ENCODE measurements around the gene CXCL17.

Gene CXCL17

DNA sequence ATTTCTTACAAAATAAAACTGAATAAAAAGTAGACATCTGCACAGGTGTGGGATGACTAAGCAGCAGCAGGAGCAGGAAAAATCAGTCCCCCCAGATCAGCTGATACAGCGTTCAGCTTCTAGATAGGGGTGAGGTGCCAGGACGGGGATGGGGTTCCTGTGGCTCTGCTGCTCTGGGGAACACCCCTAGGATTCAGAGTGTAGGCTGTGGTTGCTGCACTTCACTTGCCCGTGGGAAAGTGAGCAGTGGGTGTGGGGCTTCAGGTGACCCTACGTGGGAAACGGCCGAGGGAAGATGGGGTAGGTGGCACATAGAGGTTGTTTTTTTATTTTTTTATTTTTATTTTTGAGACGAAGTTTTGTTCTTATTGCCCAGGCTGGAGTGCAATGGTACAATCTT, 3.2 kb upstream of the CXCL17 start:
- no peak for DNase-seq (ENCODE audit: low spot score)
- no peak for TF ChIP-seq CTCF (IDR thresholded peaks at IDR 0.05; ENCODE audit: extremely low read depth, missing control alignments)

DNA sequence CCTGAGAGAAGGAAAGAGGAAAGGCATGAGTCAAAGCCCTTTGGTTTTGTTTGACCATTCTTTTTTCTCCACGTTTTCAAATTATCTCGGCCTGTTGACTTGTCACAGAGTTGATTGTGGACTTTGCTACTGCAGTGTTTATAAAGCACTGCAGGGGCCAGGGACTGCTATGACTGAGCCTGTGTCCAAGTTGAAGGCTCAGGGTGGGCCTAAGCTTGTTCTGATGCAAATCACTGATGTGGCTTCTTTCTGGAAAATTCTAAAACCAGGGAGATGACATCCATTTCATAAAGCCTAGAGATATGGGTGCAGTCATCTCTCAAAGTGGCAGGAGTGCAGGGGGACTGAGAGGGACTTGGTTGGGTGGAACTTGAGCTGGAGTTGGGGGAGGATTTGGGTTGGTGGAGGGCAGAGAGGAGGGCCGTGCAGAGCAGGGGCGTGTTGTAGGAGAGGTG, 1.2 kb upstream of the CXCL17 start:
- no peak for TF ChIP-seq CTCF (IDR thresholded peaks at IDR 0.05; ENCODE audit: extremely low read depth, missing control alignments)
- DNase-seq (ENCODE audit: low spot score), result no peak

DNA sequence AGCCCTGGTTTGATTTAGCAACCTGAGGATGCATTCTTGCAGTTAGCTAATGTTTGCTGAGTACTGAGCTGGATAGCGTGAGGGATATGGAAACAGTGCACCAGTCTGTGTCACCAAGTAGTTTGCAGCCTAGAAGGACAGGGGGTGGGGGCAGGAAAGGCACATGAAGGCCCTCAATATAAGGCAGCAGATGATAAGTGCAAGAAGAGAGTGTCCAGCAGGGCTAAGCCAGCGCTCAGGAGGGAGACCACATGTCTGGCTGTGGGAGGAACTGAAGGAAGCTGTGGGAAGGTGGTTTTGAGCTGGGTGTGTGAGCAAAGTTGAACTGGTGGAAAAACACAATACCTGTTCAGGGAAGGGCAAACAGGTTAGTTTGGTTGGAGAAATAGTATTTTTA, 1.7 kb downstream of the CXCL17 start:
- TF ChIP-seq CTCF (IDR thresholded peaks at IDR 0.05; ENCODE audit: extremely low read depth, missing control alignments), result no peak
- no peak for DNase-seq (ENCODE audit: low spot score)

- peak; percentile 66 for DNase-seq (ENCODE audit: low spot score)
- peak; percentile 74 for TF ChIP-seq CTCF (IDR thresholded peaks at IDR 0.05; ENCODE audit: extremely low read depth, missing control alignments)
Observed at GRCh38 chr19:42440357-42441048, 2.2 kb downstream of the CXCL17 start.

- DNase-seq (ENCODE audit: low spot score), result no peak
- no peak for TF ChIP-seq CTCF (IDR thresholded peaks at IDR 0.05; ENCODE audit: extremely low read depth, missing control alignments)
Observed at GRCh38 chr19:42436006-42436405, 6.7 kb downstream of the CXCL17 start.

- no peak for DNase-seq (ENCODE audit: low spot score)
- TF ChIP-seq CTCF (IDR thresholded peaks at IDR 0.05; ENCODE audit: extremely low read depth, missing control alignments), result no peak
Observed at GRCh38 chr19:42435316-42435715, 7.4 kb downstream of the CXCL17 start.

GRCh38 chr19:42433503-42434260, 9.1 kb downstream of the CXCL17 start:
- DNase-seq (ENCODE audit: low spot score), result peak; percentile 60
- peak; percentile 76 for TF ChIP-seq CTCF (IDR thresholded peaks at IDR 0.05; ENCODE audit: extremely low read depth, missing control alignments)

All from GM20000 (cell line).